HG02943 (cell line): ENCODE data around the gene GYG2.
A peak's percentile ranks its signal among the peaks of the same experiment; 100 is the strongest.
"Not testable (repeated sequence)": the region's sequence is repeated elsewhere in the genome, so short reads cannot be mapped to it uniquely, and the experiment has no call there.

Experiments used
- ATAC-seq: cut with Tn5 transposase; IDR thresholded peaks from one replicate; pipeline ENCODE4 v1.9.1; 2021; ENCODE audit warnings: mild to moderate bottlenecking, low read depth, moderate library complexity; ENCODE audit not compliant: unreplicated experiment

The GYG2 gene

DNA sequence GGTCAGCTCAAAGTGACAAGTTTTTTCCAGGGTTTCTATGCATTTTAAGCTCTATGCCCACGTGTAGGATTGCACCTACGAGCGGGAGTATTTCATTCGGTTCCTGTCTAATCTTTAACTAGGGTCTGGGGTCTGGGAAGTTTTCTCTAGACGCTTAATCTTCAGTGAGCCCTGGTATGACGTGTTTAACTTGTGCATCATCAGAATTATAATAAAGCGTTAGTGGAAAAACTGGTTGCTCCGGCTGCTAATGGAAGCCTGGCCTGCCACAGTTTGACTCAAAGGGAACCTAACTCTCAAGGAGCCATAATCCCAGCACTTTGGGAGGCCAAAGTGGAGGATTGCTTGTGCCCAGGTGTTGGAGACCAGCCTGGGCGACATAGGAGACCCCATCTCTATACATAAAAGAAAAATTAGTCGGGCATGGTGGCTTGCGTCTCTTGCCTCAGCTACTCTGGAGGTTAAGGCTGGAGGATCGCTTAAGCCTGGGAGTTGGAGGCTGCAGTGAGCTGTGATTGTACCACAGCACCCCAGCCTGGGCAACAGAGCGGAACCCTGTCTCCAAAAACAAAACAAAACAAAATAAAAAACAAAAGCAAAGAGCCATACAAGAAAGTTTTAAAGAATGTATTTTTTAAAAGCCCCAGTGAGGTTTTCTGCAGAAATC lies 70.2 kb downstream of the GYG2 start:
- no peak for ATAC-seq

DNA sequence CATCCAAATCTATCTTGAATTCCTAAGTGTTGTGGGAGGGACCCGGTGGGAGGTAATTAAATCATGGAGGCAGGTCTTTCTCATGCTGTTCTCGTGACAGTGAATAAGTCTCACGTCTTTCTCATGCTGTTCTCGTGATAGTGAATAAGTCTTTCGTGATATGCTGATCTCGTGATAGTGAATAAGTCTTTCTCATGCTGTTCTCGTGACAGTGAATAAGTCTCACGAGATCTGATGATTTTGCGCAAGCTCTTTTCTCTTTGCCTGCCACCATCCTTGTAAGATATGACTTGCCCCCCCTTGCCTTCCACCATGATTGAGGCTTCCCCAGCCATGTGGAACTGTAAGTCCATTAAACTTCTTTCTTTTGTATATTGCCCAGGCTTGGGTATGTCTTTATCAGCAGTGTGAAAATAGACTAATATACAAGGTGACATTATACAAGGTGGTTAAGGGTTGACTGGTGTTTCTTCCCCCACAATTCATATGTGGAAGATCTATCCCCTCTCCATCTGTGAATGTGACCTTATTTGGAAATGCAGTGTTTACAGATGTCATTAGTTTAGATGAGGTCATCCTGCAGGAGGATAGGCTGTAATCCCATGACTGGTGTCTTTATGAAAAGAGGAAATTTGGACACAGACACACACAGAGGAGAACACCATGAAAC lies 72.8 kb downstream of the GYG2 start:
- no peak for ATAC-seq

DNA sequence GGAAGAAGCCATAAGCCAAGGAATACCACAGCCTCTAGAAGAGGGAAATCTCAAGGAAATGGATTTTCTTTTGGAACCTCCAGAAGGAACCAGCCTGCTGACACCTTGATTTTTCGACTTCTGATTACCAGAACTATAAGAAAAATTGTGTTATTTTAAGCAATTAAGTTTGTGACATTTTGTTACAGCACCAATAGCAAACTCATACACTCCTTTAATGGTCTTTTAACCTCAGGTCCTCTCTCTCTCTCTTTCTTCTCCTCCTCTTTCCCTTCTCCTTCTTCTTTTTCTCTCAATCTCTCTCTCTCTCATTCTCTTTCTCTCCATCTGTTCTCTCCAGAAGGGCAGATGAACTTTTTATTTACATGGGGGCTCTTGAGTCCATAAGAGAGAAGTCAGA lies 74.1 kb downstream of the GYG2 start:
- no peak for ATAC-seq

DNA sequence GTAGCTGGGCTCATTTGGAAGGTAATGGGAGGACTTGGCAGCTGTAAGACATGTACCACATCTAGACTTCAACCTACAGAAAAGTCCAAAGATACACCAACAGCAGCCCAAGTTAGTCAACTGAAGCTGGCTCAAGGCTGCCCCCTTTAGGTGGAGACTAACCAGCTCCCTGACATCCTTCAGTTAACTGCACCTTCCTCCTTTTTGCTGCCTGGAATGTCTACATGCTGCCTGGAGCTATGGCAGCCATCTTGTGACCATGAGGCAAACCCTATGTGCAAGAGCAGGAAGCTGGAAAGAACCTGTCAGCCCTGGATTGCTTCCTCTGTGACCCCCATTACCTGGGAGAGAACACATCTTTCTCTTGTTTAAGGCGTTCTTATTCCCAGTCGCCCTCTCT lies 74.6 kb downstream of the GYG2 start:
- no peak for ATAC-seq

DNA sequence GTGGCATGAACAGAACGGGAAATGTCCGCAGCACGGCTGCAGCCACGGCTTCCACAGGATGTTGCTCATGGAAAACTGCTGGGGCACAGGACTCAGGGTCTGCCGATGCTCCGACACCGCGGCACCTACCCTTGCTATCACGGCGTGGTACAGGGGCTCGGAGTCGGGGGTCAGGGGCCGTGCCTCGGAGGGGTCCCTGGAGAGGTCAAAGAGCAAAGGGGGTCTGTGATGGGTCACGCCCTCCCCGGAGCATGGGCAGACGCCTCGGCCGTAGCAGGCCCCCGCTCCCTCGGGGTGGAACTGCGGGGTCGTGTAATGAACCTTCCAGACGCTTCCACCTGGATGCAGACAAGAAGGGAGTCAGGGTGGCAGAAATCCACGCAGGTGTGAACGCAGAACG lies 78.6 kb downstream of the GYG2 start:
- no peak for ATAC-seq

DNA sequence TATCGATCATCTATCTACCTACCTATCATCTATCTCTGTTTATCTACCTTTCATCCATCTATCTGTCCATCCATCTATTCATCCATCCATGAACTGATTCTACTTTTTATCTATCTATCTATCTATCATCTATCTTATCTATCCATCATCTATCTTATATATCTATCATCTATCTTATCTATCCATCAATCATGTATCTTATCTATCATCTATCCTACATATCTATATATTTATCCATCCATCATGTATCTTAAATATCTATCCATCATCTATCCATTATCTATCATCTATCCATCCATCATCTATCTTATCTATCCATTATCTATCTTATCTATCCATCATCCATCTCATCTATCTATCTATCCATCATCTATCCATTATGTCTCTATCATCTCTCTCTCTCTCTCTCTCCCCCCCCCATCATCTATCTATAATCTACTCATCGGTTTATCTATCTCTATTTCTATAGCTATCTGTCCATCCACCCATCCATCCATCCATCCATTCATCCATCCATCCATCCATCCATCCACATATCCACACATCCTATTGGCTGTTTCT lies 79.5 kb downstream of the GYG2 start:
- no peak for ATAC-seq

DNA sequence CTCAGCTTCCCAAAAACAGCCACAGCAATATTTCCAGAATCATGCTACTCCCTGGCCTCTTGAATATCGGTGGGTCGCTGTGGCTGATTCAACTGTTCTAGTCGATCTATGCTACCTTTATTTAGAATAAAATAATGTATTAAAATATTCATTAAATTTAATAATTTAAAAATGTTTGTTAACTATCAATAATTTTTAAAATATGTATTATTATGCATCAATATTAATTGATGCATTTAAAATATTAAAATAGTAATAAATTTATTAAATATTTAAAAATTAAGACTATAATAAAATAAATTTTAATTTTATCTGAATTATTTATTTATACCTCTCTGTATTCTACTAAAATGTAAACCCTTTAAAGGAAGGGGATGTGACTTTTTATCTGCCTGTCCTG lies 81.4 kb downstream of the GYG2 start:
- no peak for ATAC-seq

DNA sequence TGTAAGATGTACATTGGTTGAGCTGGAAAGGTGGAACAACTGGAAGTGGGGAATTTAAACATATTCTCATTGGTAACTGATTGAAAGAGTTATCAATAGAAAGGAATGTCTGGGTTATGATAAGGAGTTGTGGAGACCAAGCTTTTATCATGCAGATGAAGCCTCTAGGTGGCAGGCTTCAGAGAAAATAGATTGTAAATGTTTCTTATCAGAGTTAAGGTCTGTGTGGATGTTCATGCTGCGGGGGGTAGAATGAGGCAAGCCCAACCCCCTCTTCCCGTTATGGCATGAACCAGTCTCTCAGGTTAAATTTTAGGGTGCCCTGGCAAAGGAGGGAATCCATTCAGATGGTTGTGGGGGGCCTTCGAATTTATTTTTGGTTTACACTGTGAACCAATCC lies 84.4 kb downstream of the GYG2 start:
- no peak for ATAC-seq

DNA sequence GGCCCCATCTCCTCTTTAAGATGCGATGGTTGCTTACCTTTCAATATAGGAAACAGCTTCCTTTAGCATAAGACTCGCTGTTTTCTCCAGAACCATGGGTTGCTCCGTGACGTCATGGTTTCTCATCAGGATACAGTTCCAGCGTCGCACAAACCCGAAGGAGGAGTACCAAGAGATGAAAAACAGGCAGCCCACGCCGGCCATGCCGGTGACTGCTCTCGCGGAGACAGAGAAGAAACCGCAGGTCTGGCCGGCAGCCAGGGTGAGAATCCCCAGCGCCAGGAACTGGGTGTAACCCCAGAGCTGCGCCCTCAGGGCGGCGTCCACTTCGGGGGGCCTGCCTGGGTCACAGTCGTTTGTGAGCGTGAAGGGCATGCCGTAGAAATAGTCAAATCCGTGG lies 89.0 kb downstream of the GYG2 start:
- no peak for ATAC-seq

DNA sequence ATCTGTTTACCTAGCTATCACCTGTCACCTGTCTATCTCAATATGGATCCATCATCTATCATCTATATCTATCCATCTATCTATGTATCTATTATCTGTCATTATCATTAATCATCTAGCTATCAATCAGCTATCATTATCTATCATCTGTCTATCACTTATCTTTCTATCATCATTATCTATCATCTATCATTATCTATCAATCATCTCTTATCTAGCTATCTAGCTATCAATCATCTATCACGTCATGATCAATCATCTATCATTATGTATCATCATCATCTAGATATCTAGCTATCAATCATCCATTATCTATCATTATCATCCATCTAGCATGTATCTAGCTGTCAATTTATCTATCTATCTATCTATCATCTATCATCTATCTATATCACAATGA lies 92.5 kb downstream of the GYG2 start:
- ATAC-seq = no peak

DNA sequence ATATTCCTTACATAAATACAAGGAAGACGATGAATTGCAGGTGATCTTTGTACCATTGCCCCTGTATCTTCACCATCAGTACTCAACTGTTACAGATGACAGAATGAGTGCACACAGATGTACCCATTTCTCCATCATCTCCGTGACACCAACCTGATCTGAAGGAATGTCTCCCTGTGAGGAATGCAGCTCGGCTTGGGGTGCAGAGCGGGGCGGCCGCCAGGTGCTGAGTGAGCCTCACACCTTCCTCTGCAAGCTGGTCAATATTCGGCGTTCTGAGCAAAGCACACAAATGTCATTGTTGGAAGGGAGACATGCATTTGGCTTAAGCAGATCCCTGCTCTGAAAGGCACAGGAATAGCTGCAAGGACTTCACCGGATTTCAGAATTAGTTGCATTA lies 93.0 kb downstream of the GYG2 start:
- no peak for ATAC-seq

DNA sequence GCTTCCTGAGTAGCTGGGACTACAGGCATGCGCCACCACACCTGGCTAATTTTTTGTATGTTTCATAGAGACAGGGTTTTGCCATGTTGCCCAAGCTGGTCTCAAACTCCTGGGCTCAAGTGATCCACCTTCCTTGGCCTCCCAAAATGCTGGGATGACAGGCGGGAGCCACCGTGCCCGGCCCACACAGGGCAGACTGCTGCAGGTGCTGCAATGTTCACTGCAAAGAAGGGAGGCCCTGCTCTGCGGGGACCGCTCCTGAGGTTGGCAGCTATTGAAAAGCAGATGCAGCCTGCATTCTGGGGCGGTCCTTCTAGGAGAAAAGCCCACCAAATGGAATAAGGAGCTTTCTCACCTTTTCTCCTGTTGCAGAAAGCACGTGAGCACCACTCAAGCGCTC lies 95.4 kb downstream of the GYG2 start:
- no peak for ATAC-seq

DNA sequence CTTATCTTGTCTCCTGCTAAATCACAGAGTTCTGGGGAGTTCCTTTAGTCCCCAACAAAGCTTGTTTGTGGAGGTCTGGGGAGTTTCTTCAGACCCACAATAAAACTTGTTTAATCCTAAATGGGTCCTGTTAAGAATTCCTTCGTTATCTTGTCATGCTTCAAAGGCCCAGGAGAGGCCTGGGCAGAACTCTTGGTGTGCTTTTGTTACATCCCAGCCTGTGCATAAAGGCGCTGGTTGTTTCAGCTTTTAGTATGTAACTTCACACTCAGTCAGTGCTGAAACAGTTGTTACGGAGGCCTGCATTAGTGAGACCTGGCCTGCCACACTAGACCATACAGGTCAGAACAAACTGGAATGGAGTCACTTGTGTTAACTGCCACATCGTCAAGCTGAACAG lies 97.5 kb downstream of the GYG2 start:
- not testable (repeated sequence) for ATAC-seq

DNA sequence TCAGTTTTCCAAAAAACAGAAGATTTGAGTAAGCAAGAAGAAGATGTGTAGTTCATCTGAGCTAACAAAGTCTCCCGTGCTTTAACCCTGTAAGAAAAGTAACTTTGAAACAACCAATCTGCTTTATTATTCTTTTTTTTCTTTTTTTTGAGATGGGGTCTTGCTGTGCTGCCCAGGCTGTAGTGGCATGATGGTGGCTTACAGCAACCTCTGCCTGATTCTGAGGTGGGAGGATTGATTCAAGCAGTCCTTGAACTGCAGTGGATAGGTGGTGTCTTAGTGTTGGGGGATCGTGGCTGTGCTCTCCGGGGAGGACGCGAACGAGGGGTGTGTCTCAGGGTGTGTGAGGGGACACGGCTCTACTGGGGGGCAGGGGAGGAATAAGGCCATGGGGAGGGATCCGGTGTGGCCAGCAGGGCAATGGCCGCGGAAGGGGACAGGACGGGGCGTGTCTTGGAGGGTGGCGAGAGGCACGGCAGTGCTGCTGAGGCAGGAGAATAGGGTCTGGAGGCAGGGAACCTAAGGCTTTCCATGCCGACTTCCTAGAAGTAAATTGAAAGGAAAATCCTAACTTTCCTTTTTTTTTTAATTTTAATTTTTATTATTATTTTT lies 98.0 kb downstream of the GYG2 start:
- ATAC-seq = no peak

DNA sequence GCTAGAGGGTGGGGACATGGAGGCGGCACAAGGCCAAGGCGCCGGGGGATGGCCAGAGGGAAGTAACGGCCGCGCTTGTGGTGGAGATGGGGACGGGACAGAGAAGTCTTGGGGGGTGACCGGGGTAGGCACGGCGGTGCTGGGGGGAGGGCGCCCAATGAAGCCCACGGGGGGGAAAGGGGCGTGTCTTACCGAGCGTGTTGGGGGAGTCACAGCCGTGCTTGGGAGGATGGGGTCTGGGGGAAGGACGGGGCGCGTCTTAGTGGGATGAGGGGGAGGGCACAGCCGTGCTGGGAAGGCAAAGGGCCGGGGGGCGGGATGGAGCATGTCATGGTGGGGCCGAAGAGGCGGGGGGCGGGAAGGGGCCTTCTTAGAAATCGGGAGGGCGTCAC lies 99.5 kb downstream of the GYG2 start:
- no peak for ATAC-seq

DNA sequence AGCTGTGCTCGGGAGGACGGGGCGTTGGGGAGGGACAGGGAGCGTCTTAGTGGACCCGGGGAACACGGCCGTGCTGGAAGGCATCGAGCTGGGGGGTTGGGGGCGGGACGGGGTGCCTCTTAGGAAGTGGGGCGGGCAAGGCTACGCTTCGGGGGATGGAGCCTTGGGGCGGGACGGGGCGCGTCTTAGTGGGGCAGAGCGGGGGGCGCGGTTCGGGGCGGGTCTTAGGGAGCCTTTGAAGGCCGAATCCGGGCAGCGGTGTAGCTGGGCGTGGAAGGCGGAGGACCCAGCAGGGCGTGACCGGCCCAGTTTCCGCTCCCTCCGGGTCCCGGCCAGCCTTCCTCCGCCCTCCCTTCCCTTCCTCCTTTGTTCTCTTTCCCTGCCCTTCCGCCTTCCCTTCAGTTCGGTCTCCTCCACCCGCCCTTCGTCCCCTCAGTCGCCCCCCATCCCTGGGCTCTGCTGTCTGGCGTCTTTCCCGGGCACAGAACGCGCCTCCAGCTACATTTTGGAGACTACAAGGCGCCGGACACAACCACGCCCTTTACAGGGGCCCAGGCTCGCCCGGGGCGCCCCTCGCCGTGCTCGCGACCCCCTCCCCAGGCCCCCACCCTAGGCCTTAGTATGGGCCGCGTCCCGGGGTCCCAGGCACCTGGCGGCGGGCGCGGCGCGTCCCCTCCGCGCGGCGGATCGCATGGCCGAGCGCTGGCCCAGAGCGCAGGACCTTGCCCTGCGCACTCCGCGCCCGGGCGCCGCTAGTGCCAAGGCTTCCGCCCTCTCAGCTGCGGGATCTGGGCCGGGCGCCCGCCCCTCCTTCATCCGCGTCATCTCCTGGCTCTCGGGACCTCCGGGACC lies 100.1 kb downstream of the GYG2 start, which contains the start of gene ARSD:
Gene ARSD (minus strand): TSS at position 757 of the 852 bp plus-strand sequence. CDS start 64 bp downstream, at position 693.
- peak; percentile 93 for ATAC-seq

DNA sequence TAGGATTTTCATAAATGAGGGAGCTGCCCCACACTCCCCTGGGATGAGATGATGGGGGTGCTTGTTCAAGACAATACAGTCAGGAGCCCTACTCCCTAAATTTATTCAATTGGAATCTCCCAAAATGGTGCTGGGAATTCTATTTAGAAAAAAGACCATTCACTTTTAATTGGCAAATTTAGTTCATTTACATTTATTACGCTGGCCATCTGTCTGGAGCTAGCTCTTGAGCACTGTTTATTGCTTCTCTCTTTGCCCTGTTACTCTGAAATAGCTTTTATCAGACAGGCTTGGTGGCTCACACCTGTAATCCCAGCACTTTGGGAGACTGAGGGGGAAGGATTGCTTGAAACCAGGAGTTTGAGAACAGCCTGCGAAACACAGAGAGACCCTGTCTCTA lies 102.4 kb downstream of the GYG2 start:
- no peak for ATAC-seq

DNA sequence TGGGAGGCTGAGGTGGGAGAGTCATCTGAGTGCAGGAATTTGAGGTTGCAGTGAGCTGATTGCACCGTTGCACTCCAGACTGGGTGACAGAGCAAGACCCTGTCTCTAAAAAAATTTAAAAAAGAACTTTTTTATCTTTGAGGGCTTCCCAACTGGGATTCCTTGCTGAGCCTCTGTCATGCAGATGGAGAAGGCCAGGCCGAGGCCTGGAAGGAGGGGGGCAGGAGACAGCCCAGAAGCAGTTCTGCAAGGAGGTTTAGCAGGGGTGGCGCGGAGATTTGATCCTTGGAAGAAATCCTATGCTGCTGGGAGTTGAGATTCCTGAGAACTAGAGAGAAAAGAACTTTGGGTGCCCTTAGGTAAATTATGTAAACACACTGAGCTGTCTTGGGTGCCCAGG lies 102.9 kb downstream of the GYG2 start:
- ATAC-seq = no peak
